ENCODE measurements around the gene ANXA4.

GRCh38 chr2:69717861-69718273 is 24.1 kb upstream of the ANXA4 start:
- TF ChIP-seq, protein P1, sequence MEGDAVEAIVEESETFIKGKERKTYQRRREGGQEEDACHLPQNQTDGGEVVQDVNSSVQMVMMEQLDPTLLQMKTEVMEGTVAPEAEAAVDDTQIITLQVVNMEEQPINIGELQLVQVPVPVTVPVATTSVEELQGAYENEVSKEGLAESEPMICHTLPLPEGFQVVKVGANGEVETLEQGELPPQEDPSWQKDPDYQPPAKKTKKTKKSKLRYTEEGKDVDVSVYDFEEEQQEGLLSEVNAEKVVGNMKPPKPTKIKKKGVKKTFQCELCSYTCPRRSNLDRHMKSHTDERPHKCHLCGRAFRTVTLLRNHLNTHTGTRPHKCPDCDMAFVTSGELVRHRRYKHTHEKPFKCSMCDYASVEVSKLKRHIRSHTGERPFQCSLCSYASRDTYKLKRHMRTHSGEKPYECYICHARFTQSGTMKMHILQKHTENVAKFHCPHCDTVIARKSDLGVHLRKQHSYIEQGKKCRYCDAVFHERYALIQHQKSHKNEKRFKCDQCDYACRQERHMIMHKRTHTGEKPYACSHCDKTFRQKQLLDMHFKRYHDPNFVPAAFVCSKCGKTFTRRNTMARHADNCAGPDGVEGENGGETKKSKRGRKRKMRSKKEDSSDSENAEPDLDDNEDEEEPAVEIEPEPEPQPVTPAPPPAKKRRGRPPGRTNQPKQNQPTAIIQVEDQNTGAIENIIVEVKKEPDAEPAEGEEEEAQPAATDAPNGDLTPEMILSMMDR (IDR thresholded peaks at IDR 0.05): no peak
- no peak for TF ChIP-seq POLR2A (IDR thresholded peaks at IDR 0.05)

Measured in esophagus squamous epithelium (tissue), 4 donors.